T-helper 22 cell (primary cell): Measurements from ENCODE around the gene TAF11L5.
"Not testable (repeated sequence)": the region's sequence is repeated elsewhere in the genome, so short reads cannot be mapped to it uniquely, and the experiment has no call there.

Experiments used
- DNase-seq: peaks from one replicate; pipeline ENCODE4 v3.0.0-alpha.2; 2020; ENCODE audit warnings: low read depth

The TAF11L5 gene

DNA sequence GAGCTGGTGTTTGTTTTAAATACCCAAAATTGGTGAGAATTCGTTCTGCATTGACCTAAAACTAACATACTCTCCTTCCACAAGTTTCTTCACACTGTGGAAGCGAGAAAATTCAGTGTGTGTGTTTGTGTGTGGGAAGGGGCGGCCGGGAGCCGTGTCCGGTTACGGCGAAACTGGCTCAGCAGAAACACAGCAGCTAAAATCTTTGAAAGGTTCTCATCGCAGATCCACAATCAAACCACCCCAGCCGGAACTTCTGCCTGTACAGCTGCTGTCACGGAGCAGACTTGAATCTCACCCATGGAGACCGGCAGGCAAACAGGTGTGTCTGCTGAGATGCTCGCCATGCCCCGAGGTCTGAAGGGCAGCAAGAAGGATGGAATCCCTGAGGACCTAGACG is at the start of gene TAF11L5:
Gene TAF11L5 (plus strand): TSS at position 301 of the 400 bp plus-strand sequence.
- not testable (repeated sequence) for DNase-seq

DNA sequence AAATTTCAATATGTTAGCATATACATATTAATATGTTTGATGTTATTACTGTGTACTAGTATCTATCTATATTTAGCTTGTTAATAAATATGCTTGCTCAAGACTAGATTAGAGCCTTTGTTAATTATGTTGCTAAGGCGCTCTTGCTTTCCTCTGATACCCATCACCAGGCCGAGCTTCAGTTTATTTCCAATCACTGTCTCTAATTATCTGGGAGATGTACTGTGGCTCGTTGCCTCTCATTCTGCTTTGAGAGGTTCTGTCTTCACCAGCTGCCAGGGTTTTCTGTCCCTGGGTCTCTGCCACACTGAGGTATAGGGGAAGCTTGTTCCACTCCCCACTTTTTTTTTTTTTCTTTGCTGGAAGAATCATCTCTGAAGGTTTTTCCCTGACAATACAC is 48.0 kb upstream of the TAF11L5 start:
- DNase-seq: no peak

DNA sequence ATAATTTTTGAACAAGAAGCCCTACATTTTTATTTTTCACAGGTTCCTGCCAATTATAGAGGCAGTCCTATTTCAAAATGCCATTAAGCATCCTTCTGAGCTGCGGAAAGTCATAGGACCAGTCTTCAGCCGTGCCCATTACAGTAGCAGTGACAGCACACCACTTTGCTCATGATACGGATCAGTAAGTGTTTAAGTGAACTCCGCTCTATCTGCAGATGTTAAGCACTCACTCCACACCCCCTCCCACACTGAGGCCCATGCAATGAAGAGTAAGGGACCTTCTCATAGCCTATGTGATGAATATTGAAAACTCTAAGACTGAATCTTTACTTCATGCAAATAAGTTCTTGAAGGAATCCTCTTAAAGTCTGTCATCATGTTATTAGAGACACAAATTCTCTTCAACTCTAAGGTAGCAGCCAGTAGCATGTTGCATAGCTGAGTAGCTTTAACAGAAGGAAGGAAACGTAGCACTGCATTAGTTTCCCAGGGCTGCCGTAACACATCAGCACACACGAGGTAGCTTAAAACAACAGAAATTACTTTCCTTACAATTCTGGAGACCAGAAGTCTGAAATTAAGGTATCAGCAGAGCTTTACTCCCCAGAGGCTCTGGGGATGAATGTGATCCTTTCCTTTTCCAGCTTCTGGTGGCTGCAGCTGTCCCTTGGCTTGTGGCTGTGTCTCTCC is 47.3 kb upstream of the TAF11L5 start:
- DNase-seq: no peak

DNA sequence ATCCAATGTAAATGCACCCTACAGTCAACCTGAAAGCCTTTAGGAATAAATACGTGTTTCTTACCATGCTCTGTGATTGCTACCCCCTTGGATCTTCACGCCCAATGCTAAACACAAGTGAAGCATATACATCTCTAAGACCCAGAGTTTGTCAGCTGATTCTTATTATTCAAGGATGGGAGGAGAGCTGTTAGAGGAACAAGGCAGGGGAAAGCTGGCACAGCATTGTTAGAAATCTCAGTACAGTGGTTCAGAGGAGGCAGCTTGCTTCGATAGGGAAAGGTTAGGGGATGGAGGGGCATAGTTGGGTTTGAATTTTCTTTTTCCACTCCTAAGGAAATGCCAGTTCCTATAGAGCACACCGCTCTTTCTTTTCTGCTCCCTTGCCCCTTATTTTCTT is 43.7 kb upstream of the TAF11L5 start:
- no peak for DNase-seq

DNA sequence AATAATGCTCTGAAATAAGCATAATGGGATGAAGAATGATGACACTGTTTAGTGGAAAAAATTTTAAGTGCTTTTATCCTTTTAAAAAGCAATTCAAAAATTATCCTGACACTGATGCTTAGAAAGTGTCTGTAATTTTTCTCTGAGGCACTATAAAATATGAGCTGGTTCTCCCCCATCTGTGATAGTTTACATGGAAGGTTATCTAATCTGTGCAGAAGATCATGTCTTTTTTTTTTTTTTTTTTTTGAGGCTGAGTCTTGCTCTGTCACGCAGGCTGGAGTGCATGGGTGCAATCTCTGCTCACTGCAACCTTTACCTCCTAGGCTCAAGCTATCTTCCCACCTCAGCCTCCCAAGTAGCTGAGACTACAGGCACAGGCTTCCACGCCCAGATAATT is 42.2 kb upstream of the TAF11L5 start:
- no peak for DNase-seq

DNA sequence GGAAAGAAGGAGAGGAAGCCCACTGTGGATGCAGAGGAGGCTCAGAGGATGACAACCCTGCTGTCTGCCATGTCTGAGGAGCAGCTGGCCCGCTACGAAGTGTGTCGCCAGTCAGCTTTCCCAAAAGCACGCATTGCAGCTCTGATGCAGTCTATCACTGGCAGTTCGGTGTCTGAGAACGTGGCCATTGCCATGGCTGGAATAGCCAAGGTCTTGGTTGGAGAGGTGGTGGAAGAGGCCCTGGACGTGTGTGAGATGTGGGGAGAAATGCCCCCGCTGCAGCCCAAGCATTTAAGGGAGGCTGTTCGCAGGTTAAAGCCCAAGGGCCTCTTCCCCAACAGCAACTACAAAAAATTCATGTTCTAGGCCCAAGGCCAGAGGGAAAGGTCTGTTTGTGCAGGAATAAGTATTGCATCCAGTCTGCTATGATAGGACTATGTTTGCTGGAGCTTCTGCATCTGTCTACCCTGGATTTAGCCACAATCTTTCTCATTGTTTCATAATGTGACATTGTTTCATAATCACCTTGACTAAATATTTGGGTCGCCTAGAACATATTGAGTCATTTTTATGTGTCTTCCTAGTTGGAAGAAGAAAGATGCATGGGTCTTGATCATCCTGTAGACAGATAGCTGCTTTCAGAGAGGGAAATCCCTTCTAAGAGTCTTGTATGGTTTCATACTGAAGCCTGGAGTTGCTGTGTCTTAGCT is 38.4 kb upstream of the TAF11L5 start:
- DNase-seq: not testable (repeated sequence)

DNA sequence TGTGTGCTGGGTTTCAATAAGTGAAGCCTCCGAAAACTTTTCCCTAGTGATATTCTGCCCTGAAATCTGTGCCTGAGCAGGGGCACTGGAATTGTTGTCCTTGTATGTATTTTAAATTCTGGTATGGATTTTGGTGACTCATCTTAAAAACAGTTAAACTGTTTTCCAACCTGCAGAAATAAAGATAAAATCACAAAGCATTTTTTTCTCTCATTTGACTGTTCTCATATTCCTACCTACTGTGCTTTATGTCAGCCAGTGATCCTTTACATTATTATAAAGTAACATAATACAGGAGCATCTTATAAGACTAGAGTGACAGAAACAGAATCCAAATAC is 37.9 kb upstream of the TAF11L5 start:
- no peak for DNase-seq

DNA sequence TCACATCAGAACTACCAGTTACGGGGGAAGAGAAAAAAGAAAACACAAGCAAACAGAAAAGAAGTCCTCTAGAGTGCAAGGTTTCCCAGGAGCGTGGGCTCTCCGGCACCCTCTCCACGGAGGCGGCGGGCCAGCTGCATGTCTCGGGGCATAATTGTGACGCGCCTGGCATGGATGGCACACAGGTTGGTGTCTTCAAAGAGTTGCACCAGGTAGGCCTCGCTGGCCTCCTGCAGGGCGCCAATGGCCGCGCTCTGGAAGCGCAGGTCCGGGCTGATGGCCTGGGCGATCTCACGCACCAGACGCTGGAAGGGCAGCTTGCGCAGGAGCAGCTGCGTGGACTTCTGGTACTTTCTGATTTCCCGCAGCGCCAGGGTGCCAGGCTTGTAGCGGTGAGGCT is 33.8 kb upstream of the TAF11L5 start:
- not testable (repeated sequence) for DNase-seq

DNA sequence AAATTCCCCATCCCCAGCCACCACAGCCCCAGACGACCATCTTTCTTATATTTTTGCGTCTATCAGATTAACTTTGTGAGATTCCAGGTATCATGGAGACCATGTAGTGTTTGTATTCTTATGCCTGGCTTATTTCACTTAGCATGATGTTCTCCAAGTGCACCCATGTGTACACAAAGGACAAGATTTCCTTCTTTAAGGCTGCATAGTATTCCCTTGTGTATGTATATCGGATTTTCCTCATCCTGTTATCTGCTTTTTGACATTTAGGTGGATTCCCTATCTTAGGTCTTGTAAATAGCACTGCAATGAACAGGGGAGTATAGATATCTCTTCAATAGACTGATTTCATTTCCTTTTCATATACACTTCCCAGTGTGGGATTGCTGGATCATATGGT is 32.3 kb upstream of the TAF11L5 start:
- no peak for DNase-seq

DNA sequence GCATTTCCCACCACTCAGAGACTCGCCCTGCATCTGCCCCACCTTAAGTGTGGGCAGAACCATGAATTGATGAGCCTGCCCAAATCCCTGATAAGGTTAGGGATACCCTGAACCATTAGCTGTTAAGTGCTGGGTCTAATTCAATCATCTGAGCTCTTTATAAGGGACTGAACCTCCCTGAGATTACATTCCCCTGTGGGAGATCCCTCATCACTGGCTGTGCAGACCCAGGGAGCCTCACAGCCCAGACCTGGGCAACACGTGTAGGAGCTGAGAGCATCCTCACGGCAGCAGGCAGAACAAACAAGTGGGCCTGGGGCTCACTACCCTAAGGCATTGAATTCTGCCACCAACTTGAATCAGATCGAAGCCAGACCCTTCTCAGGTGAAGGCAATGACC is 27.6 kb upstream of the TAF11L5 start:
- no peak for DNase-seq

DNA sequence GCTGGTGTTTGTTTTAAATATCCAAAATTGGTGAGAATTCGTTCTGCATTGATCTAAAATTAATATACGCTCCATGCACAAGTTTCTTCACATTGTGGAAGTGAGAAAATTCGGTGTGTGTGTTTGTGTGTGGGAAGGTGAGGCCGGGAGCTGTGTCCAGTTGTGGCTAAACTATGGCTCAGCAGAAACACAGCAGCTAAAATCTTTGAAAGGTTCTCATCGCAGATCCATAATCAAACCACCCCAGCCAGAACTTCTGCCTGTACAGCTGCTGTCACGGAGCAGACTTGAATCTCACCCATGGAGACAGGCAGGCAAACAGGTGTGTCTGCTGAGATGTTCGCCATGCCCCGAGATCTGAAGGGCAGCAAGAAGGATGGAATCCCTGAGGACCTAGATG is 27.1 kb upstream of the TAF11L5 start, which contains the start of gene TAF11L2:
Gene TAF11L2 (plus strand): TSS at position 301 of the 400 bp plus-strand sequence.
- not testable (repeated sequence) for DNase-seq

DNA sequence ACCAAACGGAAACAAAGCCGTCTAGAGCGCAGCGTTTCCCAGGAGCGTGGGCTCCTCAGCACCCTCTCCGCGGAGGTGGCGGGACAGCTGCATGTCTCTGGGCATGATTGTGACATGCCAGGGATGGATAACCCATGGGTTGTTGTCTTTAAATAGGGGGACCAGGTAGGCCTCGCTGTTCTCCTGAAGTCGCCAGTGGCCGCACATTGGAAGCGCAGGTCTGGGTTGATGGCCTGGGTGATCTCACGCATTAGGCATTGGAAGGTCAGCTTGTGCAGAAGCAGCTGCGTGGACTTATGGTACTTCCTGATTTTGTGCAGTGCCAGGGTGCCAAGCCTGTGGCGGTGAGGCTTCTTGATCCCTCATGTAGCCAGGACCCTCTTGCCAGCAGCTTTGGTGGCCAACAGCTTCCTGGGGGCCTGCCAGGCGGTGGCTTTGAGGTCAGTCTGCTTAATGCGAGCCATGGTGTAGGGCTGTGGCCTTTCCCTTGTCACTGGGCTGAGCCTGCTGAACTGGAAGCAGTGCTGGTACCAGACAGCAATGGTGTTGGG is 13.2 kb upstream of the TAF11L5 start:
- no peak for DNase-seq

DNA sequence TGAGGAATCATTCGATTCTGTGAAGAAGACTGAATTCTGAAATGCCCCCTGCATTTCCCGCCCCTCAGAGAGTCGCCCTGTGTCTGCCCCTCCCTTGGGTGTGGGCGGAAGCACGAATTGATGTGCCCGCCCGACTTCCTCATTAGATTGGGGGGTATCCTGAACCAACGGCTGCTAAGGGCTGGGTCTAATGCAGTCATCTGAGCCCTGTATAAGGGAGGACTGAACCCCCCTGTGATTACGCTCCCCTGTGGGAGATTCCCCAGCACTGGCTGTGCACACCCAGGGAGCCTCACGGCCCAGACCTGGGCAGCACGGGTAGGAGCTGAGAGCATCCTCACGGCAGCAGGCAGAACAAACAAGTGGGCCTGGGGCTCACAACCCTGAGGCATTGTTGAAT is 7.5 kb upstream of the TAF11L5 start:
- DNase-seq: not testable (repeated sequence)

DNA sequence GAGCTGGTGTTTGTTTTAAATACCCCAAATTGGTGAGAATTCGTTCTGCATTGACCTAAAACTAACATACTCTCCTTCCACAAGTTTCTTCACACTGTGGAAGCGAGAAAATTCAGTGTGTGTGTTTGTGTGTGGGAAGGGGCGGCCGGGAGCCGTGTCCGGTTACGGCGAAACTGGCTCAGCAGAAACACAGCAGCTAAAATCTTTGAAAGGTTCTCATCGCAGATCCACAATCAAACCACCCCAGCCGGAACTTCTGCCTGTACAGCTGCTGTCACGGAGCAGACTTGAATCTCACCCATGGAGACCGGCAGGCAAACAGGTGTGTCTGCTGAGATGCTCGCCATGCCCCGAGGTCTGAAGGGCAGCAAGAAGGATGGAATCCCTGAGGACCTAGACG is 7.0 kb upstream of the TAF11L5 start, which contains the start of gene TAF11L3:
Gene TAF11L3 (plus strand): TSS at position 301 of the 400 bp plus-strand sequence.
- not testable (repeated sequence) for DNase-seq

DNA sequence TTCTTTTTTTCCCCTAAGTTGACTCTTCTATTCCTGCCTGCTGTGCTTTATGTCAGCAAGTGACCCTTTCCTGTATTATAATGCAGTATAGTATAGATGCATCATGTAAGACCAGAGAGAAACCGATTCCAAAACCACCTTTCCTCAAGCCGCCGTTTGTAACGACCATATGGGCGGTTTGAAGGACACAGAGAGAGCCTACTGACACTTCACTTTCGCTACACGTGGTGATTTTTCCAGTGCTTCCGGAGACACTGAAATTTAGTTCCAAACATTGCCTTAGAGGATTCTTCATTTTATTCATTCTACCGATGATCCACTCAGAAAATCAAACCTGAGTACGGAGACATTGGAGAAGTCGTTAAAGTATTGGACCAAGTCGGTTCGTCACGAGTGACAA is 5.5 kb upstream of the TAF11L5 start:
- not testable (repeated sequence) for DNase-seq

DNA sequence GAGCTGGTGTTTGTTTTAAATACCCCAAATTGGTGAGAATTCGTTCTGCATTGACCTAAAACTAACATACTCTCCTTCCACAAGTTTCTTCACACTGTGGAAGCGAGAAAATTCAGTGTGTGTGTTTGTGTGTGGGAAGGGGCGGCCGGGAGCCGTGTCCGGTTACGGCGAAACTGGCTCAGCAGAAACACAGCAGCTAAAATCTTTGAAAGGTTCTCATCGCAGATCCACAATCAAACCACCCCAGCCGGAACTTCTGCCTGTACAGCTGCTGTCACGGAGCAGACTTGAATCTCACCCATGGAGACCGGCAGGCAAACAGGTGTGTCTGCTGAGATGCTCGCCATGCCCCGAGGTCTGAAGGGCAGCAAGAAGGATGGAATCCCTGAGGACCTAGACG is 3.5 kb upstream of the TAF11L5 start, which contains the start of gene TAF11L4:
Gene TAF11L4 (plus strand): TSS at position 301 of the 400 bp plus-strand sequence.
- not testable (repeated sequence) for DNase-seq

DNA sequence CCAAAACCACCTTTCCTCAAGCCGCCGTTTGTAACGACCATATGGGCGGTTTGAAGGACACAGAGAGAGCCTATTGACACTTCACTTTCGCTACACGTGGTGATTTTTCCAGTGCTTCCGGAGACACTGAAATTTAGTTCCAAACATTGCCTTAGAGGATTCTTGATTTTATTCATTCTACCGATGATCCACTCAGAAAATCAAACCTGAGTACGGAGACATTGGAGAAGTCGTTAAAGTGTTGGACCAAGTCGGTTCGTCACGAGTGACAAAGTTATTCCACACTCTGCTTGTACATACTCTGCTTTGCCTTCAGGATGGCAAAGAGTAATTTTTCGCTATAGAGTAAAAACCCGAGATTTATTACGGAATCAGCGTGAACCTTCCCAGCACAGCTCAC is 1.5 kb downstream of the TAF11L5 start:
- not testable (repeated sequence) for DNase-seq

DNA sequence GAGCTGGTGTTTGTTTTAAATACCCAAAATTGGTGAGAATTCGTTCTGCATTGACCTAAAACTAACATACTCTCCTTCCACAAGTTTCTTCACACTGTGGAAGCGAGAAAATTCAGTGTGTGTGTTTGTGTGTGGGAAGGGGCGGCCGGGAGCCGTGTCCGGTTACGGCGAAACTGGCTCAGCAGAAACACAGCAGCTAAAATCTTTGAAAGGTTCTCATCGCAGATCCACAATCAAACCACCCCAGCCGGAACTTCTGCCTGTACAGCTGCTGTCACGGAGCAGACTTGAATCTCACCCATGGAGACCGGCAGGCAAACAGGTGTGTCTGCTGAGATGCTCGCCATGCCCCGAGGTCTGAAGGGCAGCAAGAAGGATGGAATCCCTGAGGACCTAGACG is 3.3 kb downstream of the TAF11L5 start, which contains the start of gene TAF11L6:
Gene TAF11L6 (plus strand): TSS at position 301 of the 400 bp plus-strand sequence.
- not testable (repeated sequence) for DNase-seq
